OCI-LY3 (cell line): Measurements from ENCODE around the gene P3R3URF.

Experiments used
- H2AFZ ChIP-seq: fragments of 200-600, 300-600 bp; shearing (Covaris generic); 2 replicates; pipeline ENCODE4 v1.6.0; 2014; ENCODE audit warnings: antibody characterized with exemption, low read depth, low read length
- H3K27ac ChIP-seq: fragments of 200-600, 300-600 bp; sonication (generic); 2 replicates; pipeline ENCODE4 v1.5.1; 2014; ENCODE audit warnings: mild to moderate bottlenecking, low read length, moderate library complexity, mixed read lengths
- H3K27me3 ChIP-seq: fragments of 200-600, 300-600 bp; sonication (generic); 2 replicates; pipeline ENCODE4 v1.6.1; 2014; ENCODE audit warnings: low read depth, low read length, mixed read lengths
- H3K36me3 ChIP-seq: fragments of 200-600, 300-600 bp; sonication (generic); replicated peaks from 2 replicates; pipeline ENCODE3; 2014; ENCODE audit warnings: low read depth, low read length, mixed read lengths
- H3K4me1 ChIP-seq: fragments of 300-600, 200-600 bp; sonication (generic); 2 replicates; pipeline ENCODE4 v1.6.1; 2014; ENCODE audit warnings: low read length, mixed read lengths
- H3K4me2 ChIP-seq: fragments of 200-600, 300-600 bp; sonication (generic); 2 replicates; pipeline ENCODE4 v1.6.1; 2014; ENCODE audit warnings: low read length, mixed read lengths
- H3K4me3 ChIP-seq: fragments of 300-600, 200-600 bp; sonication (generic); 2 replicates; pipeline ENCODE4 v1.5.1; 2014; ENCODE audit warnings: antibody characterized with exemption, mild to moderate bottlenecking, low read length, moderate library complexity
- H3K79me2 ChIP-seq: fragments of 300-600, 200-600 bp; shearing (Covaris generic); 2 replicates; pipeline ENCODE4 v1.6.1; 2014; ENCODE audit warnings: mild to moderate bottlenecking, low read length, mixed read lengths
- H3K9ac ChIP-seq: fragments of 300-600, 200-600 bp; shearing (Covaris generic); 2 replicates; pipeline ENCODE4 v1.6.0; 2014; ENCODE audit warnings: mild to moderate bottlenecking, low read length, moderate library complexity
- H3K9me3 ChIP-seq: fragments of 200-600, 300-600 bp; shearing (Covaris generic); 2 replicates; pipeline ENCODE4 v1.6.1; 2014; ENCODE audit warnings: low read length, mixed read lengths; ENCODE audit not compliant: insufficient read depth
- H4K20me1 ChIP-seq: fragments of 200-600, 300-600 bp; sonication (generic); 2 replicates; pipeline ENCODE4 v1.6.1; 2016; ENCODE audit warnings: low read length, mixed read lengths; ENCODE audit not compliant: insufficient read depth
- EZH2phosphoT487 ChIP-seq: fragments of 200-600 bp; shearing (Covaris generic); IDR thresholded peaks from 2 replicates; pipeline ENCODE4 v1.6.1; 2018; ENCODE audit warnings: antibody characterized with exemption, mixed run types, low read depth
- TF ChIP-seq, protein P1 (sequence below): fragments of 200-600, 300-600 bp; sonication (generic); IDR thresholded peaks from 2 replicates; pipeline ENCODE4 v1.5.1; 2014; ENCODE audit warnings: antibody characterized with exemption, low read length, low read depth

P3R3URF gene

DNA sequence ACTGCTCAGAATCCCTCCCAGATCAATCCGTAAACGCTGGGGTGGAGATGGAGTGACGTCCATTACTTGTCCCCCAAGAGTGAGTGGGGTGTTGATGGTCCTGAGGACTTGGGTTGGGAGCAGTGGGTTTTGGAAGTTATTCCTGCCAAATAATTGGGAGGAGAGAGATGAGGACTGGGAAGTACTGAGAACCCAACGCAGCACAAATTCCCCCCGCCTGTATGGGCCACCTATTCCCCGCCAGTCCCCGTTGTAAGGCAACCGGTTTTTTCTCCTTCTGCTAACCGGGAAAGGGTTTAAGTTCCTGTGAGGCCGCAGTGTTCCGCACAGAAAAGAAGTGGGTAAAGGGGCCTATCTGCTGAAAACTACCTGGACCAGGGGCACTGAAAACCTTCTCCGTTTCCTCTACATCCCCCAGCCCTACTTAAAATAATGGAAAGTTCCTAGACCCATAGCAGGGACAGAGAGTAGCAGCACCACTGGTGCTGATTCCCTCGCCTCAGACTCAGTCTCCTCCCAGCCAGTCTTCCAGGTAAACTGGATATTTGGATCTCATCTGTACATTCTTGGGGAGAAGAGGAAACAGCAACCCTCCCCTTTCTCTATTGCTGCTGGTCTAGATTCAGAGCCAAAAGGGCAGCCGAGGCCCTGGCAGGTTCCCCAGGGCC, 27.6 kb upstream of the P3R3URF start:
- H2AFZ ChIP-seq, result peak overlapping the region; percentile 84; the same call in 1 of the 2 replicates
- H3K4me2 ChIP-seq, result peak overlapping the region; percentile 98
- peaks cover 5% of the 10 kb centered on the region; the same call in 1 of the 2 replicates for H3K4me1 ChIP-seq
- H3K27me3 ChIP-seq, result no peaks in the 10 kb centered on the region
- H3K79me2 ChIP-seq, result no peaks in the 10 kb centered on the region
- H4K20me1 ChIP-seq, result no peaks in the 10 kb centered on the region
- TF ChIP-seq, protein P1, sequence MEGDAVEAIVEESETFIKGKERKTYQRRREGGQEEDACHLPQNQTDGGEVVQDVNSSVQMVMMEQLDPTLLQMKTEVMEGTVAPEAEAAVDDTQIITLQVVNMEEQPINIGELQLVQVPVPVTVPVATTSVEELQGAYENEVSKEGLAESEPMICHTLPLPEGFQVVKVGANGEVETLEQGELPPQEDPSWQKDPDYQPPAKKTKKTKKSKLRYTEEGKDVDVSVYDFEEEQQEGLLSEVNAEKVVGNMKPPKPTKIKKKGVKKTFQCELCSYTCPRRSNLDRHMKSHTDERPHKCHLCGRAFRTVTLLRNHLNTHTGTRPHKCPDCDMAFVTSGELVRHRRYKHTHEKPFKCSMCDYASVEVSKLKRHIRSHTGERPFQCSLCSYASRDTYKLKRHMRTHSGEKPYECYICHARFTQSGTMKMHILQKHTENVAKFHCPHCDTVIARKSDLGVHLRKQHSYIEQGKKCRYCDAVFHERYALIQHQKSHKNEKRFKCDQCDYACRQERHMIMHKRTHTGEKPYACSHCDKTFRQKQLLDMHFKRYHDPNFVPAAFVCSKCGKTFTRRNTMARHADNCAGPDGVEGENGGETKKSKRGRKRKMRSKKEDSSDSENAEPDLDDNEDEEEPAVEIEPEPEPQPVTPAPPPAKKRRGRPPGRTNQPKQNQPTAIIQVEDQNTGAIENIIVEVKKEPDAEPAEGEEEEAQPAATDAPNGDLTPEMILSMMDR, result no peak
- TF ChIP-seq EZH2phosphoT487, result no peak
- no peak overlapping the region for H3K9ac ChIP-seq
- H3K9me3 ChIP-seq, result no peaks in the 10 kb centered on the region
- no peak overlapping the region for H3K27ac ChIP-seq
- H3K36me3 ChIP-seq, result no peaks in the 10 kb centered on the region
- peak overlapping the region; percentile 98 for H3K4me3 ChIP-seq

GRCh38 chr1:46199233-46199749, 23.0 kb upstream of the P3R3URF start:
- H2AFZ ChIP-seq, result no peak overlapping the region
- no peaks in the 10 kb centered on the region for H3K9me3 ChIP-seq
- peaks cover 12% of the 10 kb centered on the region for H3K4me1 ChIP-seq
- 0 out of 2 replicates have a peak, but pooled peaks cover 2% of the 10 kb centered on the region for H3K79me2 ChIP-seq
- H4K20me1 ChIP-seq, result no peaks in the 10 kb centered on the region
- no peak overlapping the region for H3K27ac ChIP-seq
- H3K4me2 ChIP-seq, result peak overlapping the region; percentile 81
- TF ChIP-seq, protein P1, result no peak
- no peak for TF ChIP-seq EZH2phosphoT487
- peak overlapping the region; percentile 75; the same call in 1 of the 2 replicates for H3K9ac ChIP-seq
- H3K36me3 ChIP-seq, result no peaks in the 10 kb centered on the region
- no peaks in the 10 kb centered on the region for H3K27me3 ChIP-seq
- H3K4me3 ChIP-seq, result peak overlapping the region; percentile 93

- H3K27ac ChIP-seq, result peak within 1 kb of the TSS; percentile 42
- peak within 1 kb of the TSS; percentile 93 for H3K4me3 ChIP-seq
- H3K27me3 ChIP-seq, result no peaks in the 10 kb centered on the region
- 0 out of 2 replicates have a peak, but pooled peaks cover 2% of the 10 kb centered on the region for H3K79me2 ChIP-seq
- peak within 1 kb of the TSS; percentile 85 for H3K9ac ChIP-seq
- H3K36me3 ChIP-seq, result no peaks in the 10 kb centered on the region
- peaks cover 12% of the 10 kb centered on the region for H3K4me1 ChIP-seq
- no peaks in the 10 kb centered on the region for H3K9me3 ChIP-seq
- H3K4me2 ChIP-seq, result peak within 1 kb of the TSS; percentile 98
- peak within 1 kb of the TSS; percentile 94; the same call in 1 of the 2 replicates for H2AFZ ChIP-seq
- no peaks in the 10 kb centered on the region for H4K20me1 ChIP-seq
- TF ChIP-seq, protein P1, result peak; percentile 24
- TF ChIP-seq EZH2phosphoT487, result no peak
Observed at GRCh38 chr1:46197964-46198811, 21.9 kb upstream of the P3R3URF start, which contains the start of gene POMGNT1. POMGNT1 (minus strand) TSS chr1:46198434; CDS start chr1:46197821, 613 bp downstream.
